Stimulated activated CD4-positive, alpha-beta T cell treated with anti-CD3 and anti-CD28 coated beads, Interleukin-12 subunit alpha, Interleukin-12 subunit beta, amount 100 ng/mL, for 48 hours (primary cell): ENCODE data around the gene IQCM.
"Not testable (repeated sequence)": the region's sequence is repeated elsewhere in the genome, so short reads cannot be mapped to it uniquely, and the experiment has no call there.

Source experiments
- DNase-seq, 3 donors: peaks; one replicate each; pipeline ENCODE4 v3.0.0-alpha.2; 2020; ENCODE audit warnings: low read depth in 2 of 3, low spot score in 1 of 3

Gene IQCM

DNA sequence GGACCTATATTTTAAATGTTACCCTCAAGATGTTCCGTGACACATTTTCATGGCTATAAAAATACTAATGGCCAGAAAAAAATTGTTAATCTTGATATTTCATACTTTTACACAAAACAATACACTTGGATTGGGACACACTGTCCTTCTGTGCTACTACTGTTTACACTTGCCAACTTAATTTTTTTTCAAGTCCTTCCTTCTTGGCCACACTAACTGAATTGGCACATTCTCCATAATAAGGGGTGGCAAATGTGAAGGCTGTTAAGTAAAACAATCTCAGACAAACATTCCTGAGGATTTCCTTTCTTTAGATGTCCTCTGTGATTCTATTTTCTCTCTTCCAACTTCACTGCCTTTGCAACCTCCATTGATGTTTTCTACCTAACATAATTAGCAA lies 225.8 kb downstream of the IQCM start:
- no peak for DNase-seq

DNA sequence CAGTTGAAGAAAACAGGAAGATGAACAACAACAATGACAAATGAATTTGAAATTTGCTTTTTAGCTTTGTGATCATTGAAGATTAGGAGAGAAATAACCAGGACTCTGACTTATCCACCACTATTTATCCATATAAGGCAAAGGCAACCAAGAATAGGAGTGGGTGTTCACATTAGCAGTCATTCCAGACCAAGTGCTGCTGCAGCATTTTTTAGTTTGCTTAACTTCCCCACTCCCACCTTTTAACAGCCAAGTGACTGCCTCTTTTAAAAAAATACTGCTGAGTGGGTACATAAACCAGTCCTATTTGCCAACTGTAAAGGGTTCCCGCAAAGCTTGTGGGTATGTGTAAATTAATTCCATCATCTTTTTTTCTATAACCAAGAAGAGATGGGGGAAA lies 230.9 kb downstream of the IQCM start:
- no peak for DNase-seq

DNA sequence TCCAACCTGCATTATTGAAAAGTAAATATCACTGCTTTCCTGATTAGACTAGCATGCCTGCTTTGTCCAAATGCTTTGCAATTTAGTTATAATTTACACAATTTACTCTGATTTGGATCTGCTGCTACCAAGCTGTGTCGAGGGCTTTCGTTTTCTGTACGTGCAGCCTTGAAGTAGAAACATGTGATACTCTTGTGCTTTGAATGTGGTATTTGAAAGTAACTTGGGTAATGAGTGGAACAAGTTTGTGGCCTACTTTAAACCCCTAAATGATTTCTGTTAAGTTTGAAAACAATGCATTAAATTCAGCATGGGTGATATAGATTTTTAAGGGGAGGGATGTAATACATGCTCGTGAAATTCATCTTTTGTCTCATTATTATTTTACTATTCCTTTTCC lies 240.7 kb downstream of the IQCM start:
- no peak for DNase-seq

DNA sequence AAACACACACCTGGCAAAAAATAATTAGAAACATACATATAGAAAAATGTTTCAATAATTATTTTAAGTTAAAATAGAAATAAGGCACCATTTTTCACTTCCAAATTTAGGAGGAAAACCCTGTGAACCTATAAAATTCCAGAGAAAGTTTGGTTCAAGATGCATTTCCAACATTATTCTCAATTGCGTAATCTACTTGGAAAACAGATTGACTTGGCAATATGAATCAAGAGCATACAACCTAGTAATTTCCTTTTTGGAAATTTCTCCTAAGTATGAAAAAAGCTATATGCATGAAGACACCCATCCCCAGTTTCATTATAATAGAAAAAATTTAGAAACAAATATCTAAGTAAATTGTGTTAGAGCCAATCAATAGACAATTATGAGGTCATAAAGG lies 242.9 kb downstream of the IQCM start:
- no peak for DNase-seq

DNA sequence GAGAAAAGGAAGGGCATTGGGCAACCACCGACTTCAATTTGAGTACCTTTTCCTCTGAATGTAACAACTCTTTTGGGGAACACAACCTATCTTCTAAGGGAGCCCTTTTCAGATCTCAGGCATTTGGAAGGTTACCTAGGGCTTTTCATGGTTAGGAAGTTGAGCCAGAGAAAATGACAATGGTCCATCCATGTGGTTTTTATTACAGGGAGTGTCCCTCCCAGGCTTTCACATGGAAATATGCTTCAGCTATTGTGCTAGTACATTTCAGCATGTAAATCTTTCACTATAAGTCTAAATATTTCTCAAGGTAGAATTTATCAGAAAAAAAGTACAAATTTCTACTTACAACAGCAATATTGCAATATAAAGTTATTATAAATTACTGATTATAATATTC lies 259.8 kb downstream of the IQCM start:
- no peak for DNase-seq

DNA sequence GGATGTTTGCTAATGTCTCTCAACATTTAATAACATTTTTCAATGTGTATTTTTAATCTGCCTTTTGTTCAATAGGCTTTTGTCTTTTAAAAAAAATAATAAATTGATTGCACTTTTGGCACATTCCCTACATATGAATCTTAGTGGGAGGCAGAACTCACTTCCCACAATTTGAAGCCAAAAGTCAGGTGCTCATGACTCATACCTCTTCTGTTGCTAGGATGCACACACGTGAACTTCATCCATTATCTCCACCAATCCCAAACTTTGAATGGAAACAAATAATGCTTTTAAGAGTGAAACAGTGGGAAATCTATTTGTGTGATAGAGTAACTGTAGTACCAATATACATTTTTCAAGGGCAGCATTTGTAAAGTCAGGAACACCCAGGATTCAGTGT lies 260.5 kb downstream of the IQCM start:
- no peak for DNase-seq

DNA sequence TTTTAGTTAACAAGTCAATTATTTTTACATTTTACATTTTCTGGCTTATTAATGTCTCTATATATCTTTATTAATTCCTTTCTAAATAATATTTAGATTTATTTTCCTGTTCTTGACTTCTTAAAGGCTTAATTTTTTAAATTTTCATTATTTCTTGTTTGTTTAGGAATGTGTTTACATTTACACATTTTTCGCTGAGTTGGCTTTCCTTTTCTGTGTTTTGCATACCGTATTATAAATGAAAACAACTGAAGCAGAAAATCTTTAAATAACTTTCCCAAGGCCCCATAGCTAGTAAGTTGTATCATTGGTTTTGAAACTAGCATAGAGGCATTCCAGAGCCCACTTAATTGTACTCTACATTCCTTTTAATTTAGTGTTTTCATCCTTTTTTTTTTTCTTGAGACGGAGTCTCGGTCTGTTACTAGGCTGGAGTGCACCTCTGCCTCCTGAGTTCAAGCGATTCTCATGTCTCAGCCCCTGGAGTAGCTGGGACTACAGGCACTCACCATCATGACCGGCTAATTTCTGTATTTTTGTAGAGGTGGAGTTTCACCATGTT lies 261.6 kb downstream of the IQCM start:
- no peak for DNase-seq

DNA sequence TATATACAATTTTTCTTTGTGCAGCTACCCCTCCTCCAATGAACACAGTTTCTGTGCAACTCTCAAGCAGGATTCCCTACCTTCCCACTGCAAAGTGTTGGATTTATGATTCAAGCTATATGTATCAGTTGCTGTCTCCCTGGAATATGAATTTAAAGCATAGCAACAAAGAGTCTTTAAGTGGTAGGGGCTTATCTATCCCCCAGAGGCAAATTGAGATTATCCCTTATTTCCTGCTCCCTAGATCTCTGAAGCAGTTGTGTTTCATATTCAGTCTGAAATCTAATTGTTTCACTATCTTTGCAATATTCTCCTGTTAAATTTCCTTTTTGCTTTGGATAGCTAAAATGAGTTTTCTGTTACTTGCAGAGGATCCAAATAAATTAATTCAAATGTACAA lies 263.0 kb downstream of the IQCM start:
- no peak for DNase-seq

DNA sequence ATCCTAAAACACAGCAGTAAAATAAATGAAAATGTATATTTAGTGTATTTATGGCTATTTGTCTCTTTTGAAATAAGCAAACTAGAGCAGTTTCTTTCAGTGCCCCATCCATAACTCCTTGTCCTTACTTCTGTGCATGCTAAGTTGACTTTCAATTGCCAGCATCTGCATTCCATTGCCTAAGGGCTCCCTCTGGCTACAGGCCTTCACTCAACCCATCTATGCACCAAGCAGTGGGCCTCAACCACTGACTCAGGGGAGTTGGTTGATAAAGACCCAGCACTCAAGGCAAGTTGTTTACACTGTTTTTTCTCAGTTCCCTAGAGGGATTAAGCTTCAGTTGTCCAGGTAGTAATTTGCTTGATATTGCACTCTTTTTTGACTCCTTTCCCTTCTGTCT lies 265.7 kb downstream of the IQCM start:
- DNase-seq, result no peak

DNA sequence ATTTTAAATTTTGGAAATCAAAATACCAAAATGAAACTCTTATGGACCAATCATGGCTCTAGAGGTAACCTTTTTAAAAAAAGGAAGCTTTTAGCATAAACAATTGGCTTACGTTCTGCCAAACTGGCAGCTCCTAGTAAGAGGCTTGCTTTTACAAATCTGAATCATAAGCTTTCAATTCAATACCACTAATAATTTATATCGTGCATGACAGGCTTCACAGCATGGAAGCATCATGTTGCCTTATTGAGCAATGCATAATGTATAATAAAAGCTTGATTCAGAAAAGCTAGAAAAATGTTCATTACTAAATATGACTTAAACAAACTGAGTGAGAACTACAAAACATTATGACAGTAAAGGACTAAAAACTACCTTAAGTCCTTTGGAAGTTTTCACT lies 280.9 kb downstream of the IQCM start:
- DNase-seq, result no peak

DNA sequence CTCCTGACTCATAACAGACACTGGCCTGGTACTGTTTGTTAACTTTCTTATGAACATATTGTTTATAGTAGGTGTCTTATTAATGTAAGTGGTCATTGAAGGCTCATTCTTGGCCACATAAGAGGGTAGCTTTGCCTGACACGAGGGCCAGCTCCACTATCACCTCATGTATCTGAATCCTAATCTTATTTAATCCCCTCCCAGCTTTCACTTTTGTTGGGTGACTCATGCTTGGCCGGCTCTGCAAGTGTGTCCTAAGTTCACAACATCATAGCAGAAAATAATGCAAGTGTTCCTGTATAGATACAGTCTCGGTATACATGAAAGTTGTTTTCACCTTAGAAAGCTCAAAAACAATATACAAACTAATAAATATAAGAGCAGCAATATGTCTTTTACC lies 283.8 kb downstream of the IQCM start:
- DNase-seq, result no peak

DNA sequence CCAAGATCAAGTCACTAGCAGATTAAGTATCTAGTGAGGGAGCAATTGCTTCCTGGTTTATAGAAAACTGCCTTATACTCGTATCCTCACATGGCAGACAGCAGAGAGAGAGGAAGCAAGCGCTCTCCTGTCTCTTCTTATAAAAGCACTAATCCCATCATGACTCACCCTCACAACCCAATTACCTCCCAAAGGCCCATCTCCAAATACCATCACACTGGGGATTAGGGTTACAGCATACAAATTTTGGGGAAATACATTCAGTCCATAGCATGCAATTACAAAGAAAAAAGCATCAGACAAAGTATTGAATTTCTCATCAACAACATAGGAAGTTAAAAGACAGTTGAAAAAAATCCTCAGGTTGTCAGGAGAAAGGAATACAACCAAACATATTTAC lies 292.6 kb downstream of the IQCM start:
- no peak for DNase-seq

DNA sequence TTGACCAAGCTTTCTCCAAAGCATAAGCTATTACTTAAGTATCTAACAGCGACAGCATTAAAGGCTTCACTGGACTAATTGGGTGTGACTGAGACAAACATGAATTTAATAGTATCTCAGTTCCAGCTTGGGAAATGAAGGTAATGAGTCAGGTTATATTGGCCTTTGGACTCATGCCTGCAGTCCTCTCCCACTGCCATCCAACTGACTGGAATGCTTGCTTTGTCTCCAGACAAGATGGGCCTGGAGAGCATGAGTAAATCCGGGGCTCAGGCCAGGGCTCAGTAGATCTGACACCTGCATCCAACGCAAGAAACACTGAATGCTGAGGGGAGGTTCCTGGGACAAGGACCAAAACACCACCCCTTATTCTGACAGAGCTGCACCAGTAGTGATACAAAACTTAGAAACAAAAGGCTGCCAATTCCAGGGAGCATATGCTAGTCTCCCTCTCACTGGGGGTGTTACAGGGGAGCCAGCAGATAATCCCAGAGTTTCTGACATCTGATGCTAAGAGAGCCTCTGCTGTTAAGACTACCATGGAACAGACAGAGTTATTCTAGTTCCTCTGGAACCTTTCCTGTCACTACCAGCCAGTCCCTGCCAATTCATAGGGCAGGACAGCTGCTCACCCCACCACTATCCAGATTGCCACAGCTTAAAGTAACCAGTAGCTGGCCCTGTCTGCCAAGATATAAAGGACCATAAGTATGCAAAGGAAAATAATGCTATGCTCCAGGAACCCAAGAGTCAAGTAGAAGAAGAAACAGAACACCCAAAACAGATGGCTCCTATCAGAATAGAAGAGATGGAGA lies 293.8 kb downstream of the IQCM start:
- no peak for DNase-seq

DNA sequence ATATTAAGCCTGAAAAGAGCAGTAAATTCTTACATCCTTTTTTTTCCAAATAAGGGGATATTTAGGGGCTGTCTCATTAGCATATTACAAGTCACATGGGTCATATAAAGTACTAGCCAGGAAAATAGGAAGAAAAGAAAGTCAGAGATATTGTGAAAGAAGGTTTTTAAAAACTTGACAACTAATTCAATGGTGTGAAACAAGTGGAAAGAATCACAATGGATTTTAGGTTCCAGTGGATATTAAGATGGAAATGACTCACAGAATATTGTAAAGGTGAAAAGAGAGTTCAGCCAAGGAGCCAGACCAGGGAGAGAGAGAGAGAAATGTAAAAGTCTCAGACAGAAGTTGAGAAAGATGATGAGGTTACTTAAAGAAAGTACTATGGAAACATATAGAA lies 297.2 kb downstream of the IQCM start:
- DNase-seq, result no peak

DNA sequence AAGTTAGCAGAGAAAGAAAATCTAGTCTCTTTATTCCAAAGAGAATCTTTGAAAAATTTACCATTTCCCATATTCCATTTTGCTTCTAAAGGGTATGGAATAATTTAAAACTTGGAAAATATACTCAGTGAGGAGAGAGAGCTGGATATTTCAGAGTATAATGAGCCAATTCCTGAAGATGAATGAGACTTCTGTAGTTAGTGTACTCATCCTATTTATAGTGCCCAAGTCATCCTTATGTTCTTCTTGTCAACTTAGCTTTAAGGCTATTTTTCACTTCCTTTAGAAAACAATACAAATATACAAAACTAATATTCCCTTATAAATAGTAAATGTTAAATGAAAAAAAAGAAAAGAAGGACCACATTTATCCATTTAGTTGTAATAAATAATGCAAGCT lies 302.6 kb downstream of the IQCM start:
- no peak for DNase-seq

DNA sequence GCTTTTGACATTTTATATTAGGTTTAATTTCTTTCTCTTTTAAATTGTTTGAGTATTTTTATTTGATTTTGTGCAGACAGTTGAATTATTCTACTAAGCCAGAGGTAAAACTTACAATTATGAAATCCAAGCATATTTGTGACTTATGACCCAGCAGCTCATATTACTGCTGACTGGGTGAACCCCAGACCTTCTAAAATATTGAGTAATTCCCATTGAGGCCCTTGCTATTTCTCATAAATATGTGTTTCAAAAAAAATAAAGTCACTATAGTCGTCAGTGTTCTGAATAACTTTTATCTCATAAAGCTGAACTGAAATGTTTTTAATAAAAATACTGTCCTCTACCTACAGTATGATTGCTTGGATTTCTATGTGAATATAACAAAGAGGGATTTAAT lies 303.1 kb downstream of the IQCM start:
- no peak for DNase-seq

DNA sequence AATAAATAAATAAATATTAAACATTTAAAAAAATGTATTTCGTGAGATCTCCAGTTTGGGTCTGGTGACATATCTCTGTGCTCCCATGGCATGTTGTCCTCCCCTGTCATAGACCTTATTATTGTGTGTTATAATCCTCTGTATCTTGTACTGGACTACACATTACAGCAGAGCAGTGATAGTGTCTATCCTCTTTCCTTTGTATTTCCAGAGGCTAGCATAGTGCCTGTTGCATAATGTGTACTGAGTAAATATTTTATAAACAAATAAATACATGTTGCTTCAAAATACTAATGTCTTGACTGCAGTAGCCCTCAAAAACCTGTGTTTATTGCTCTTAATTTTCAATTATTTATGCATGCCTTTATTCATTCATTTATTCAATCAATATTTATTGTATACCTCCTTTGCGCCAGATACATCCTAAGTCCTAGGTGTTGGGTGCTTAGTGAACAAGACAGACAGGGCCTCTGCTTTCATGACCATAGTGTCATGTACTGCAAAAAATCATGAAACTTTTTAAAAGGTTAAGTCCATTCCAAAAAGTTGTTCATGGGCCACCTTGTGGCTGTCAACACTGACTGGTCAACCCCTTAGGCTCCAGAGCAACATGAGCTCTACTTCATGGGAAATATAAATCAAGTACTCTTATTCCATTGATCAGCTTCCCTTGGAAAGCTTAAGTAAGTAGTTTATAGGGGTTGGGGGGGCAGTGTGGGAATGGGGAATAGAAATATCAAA lies 303.9 kb downstream of the IQCM start:
- no peak for DNase-seq

DNA sequence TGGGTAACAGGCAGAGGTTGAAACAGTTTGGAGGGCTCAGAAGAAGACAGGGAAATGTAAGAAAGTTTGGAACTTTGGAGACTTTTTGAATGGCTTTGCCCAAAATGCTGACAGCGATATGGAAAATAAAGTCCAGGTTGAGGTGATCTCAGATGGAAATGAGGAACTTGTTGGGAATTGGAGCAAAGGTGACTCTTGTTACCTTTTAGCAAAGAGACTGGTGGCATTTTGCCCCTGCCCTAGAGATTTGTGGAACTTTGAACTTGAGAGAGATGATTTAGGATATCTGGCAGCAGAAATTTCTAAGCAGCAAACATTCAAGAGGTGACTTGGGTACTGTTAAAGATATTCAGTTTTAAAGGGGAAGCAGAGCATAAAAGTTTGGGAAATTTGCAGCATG lies 308.3 kb downstream of the IQCM start:
- DNase-seq, result not testable (repeated sequence)

DNA sequence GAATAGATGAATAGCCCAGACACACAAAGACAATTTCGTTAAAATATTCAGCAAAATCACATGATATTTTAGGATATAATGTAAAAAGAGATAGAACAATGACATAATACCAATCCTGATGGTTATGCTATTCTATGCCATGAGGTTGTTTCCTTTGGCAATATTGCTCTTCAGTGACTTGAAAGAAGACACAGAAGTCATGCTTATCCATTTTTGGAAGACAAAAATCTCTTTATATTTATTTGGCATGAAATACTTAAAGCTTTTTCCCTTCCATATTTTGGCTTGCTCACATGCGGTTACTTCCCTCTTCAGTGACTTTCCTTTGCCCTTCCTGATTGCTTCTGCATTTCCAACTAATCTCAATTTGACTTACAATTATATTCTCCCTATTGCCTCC lies 314.8 kb downstream of the IQCM start:
- no peak for DNase-seq

DNA sequence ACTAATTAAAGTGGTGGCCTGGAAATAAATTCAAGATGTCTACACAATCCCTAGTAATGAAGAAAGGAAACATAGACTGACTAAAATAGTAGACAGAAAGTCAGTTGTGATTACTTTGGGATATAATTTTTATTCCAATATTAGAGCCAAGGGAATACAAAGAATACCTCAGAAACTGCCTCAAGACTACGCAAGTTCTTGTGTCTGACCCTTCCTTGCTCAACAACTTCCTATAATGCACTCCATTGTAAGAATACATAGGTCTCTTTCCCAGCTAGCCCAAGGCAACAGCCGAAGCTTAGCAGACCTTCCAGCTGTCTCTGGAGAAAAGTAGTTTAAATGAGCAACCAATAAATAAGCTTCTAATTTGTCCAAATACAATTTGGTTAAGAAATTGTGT lies 315.9 kb downstream of the IQCM start:
- DNase-seq, result no peak

DNA sequence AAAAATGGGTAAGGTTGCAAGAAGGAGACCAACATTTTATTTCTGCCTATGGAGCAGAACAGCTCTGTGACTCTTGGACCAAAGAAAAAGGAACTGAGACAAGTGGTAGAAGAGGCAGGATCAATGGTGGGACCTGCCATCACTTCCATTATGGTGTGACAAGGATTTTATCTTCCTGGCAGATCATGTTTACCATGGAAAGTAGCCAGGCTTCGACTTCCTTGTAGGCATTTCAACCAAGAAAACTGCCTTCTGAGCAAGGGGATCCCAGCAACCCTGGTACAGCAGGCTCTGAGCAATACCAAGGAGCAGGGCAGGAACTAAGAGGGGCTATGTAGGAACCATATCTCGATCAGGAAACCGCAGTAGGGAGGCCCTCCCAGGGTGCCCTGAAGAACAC lies 317.4 kb downstream of the IQCM start:
- DNase-seq, result no peak

DNA sequence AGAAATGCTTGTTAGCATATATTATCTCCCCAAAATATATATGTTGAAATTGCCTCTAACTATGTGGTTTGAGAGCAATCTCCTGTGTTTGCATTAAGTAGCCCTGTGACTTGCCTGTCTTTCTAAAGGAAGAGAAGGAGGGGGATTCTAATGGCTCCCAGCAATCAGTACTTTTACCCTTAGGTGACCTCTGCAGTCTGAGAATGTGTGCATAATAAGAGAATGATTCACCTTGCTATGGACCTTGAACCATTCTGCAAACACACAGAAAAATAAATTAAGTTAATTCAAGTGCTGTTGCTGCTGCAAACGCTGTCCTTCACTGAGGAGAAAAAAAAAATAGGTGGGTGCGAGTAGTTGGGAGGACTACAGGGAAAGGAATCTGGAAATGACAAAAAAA lies 322.2 kb downstream of the IQCM start:
- DNase-seq, result no peak

DNA sequence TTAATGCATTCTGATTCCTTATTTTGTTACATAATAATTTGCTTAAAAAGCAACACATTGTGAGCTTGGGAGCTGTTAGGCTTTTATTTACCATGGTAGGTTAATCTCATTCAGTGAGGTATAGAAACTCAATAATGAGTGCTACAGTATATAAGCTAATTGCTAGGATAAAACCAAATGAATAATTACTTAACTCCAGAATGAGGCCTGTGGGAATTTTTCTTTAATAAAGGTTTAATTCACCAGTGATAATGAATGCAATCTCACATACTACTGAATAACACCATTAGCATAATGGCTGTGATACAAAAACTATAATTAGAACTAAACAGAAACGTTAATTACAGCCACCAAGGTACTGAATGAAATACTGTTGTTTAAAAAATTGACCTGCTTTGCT lies 326.3 kb downstream of the IQCM start:
- DNase-seq, result no peak
